Smooth muscle cell (in vitro differentiated cells): ENCODE data around the gene SCUBE1. TPM values are rescaled to one million over a fixed set of nuclear protein-coding genes. Genes with fewer than 3 reads are reported as not detected.

Experiments
- DNase-seq: peaks from one replicate; lab custom pipeline; 2025; ENCODE audit not compliant: unreplicated experiment; lab: John Stamatoyannopoulos, UW
- H2AFZ ChIP-seq: fragments of 200-600 bp; sonication (generic); 2 replicates; pipeline ENCODE4 v1.6.0; 2016; ENCODE audit warnings: antibody characterized with exemption, low read depth, mild to moderate bottlenecking
- H3F3A ChIP-seq: fragments of 200-600 bp; sonication (generic); 2 replicates; pipeline ENCODE4 v1.6.0; 2017; ENCODE audit warnings: antibody characterized with exemption, low read depth
- H3K27ac ChIP-seq: fragments of 200-600 bp; sonication (generic); 2 replicates; pipeline ENCODE4 v1.5.1; 2016; ENCODE audit warnings: low read depth, mild to moderate bottlenecking
- H3K27me3 ChIP-seq: fragments of 200-600 bp; sonication (generic); 2 replicates; pipeline ENCODE4 v1.6.1; 2016; ENCODE audit warnings: low read depth, mild to moderate bottlenecking
- H3K36me3 ChIP-seq: fragments of 200-600 bp; sonication (generic); 2 replicates; pipeline ENCODE4 v1.5.1; 2016; ENCODE audit warnings: low read depth
- H3K4me1 ChIP-seq: fragments of 200-600 bp; sonication (generic); 2 replicates; pipeline ENCODE4 v1.5.1; 2016; ENCODE audit warnings: low read depth
- H3K4me2 ChIP-seq: fragments of 200-600 bp; sonication (generic); 2 replicates; pipeline ENCODE4 v1.6.0; 2016; ENCODE audit warnings: mild to moderate bottlenecking
- H3K4me3 ChIP-seq: fragments of 200-600 bp; sonication (generic); 2 replicates; pipeline ENCODE4 v1.5.1; 2016; ENCODE audit warnings: mild to moderate bottlenecking
- H3K79me2 ChIP-seq: fragments of 200-600 bp; sonication (generic); 2 replicates; pipeline ENCODE4 v1.6.0; 2016; ENCODE audit warnings: low read depth, mild to moderate bottlenecking
- H3K9ac ChIP-seq: fragments of 200-600 bp; sonication (generic); 2 replicates; pipeline ENCODE4 v1.6.0; 2016; ENCODE audit warnings: low read depth
- H3K9me3 ChIP-seq: fragments of 200-600 bp; sonication (generic); replicated peaks from 2 replicates; pipeline ENCODE4 v1.5.1; 2016; ENCODE audit warnings: low read depth
- H4K20me1 ChIP-seq: fragments of 200-600 bp; sonication (generic); 2 replicates; pipeline ENCODE4 v1.6.0; 2016; ENCODE audit warnings: low read depth
- WGBS: methylation state at CpG from one replicate; pipeline ENCODE4 v1.1.7; 2016; ENCODE audit warnings: low lambda C conversion rate; 5-methylcytosine and 5-hydroxymethylcytosine counted together
- polyA plus RNA-seq: library from polyadenylated mRNA; unstranded; fragments of >200 nt; fragmentation: Nextera tagmentation; extraction: Ambion mirVana; gene quantifications from 2 replicates; pipeline ENCODE4 v1.2.1, GENCODE V29; 2016
- total RNA-seq: library from RNA; depleted of rRNA; stranded (reverse); fragments of >200 nt; gene quantifications from 2 replicates; pipeline ENCODE4 v1.2.3, GENCODE V29; 2014
- TF ChIP-seq, protein P1 (sequence below): fragments of 200-600 bp; sonication (generic); IDR thresholded peaks from 2 replicates; pipeline ENCODE4 v1.5.1; 2017; ENCODE audit warnings: borderline replicate concordance, mild to moderate bottlenecking, antibody characterized with exemption; ENCODE audit not compliant: insufficient read depth, poor library complexity, severe bottlenecking

Gene SCUBE1
- total and polyA plus RNA-seq, 2 experiments from 2014 or later: 13.4 to 16.3 TPM

DNA sequence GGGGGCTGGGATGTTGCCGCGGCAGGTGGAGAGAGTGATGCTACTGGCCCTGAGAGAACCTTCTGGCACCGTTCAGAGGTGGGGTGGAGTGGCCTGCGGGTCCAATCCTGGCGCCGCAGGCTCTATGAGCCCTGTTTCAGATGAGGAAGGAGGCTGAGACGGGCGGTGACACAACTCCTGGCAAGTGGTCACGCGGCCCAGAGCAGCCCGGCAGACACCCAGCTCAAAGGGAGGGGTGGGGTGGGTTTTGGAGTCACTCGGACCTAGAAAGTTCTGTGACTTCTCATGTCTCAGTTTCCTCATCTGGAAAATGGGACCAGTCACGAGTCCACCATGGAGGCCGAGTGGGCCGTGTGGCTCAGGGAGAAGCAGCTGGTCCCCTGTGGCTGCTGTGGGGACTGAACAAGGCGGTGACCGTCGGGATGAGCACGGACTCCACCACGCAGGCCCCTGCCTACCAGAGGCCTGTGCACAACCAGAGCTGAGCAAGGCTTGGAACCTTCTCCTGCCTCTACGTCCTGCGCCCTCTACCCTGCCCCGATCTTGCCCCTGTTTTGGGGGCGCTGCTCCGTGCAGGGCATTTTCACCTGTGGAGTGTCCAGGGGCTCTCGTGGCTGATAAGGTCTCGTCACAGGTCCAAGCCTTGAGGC is 188.2 kb downstream of the SCUBE1 start:
- no peak for DNase-seq
- no peaks in the 10 kb centered on the region for H3K9me3 ChIP-seq
- TF ChIP-seq, protein P1, sequence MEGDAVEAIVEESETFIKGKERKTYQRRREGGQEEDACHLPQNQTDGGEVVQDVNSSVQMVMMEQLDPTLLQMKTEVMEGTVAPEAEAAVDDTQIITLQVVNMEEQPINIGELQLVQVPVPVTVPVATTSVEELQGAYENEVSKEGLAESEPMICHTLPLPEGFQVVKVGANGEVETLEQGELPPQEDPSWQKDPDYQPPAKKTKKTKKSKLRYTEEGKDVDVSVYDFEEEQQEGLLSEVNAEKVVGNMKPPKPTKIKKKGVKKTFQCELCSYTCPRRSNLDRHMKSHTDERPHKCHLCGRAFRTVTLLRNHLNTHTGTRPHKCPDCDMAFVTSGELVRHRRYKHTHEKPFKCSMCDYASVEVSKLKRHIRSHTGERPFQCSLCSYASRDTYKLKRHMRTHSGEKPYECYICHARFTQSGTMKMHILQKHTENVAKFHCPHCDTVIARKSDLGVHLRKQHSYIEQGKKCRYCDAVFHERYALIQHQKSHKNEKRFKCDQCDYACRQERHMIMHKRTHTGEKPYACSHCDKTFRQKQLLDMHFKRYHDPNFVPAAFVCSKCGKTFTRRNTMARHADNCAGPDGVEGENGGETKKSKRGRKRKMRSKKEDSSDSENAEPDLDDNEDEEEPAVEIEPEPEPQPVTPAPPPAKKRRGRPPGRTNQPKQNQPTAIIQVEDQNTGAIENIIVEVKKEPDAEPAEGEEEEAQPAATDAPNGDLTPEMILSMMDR: no peak
- H3K79me2 ChIP-seq: peaks cover 20% of the 10 kb centered on the region
- H3K36me3 ChIP-seq: no peaks in the 10 kb centered on the region
- peaks cover 13% of the 10 kb centered on the region for H3K4me1 ChIP-seq
- H4K20me1 ChIP-seq: peaks cover 62% of the 10 kb centered on the region
- no peak overlapping the region for H3K27ac ChIP-seq
- no peak overlapping the region for H3K4me2 ChIP-seq
- 93% methylated on average over 27 of the region's 27 CpGs for WGBS
- H3K27me3 ChIP-seq: no peaks in the 10 kb centered on the region
- no peaks in the 10 kb centered on the region for H3F3A ChIP-seq
- no peak overlapping the region for H2AFZ ChIP-seq
- no peak overlapping the region for H3K9ac ChIP-seq
- no peak overlapping the region for H3K4me3 ChIP-seq

- H3K79me2 ChIP-seq: peaks cover 20% of the 10 kb centered on the region
- no peak for DNase-seq
Measured at GRCh38 chr22:43153899-43154298, 189.3 kb downstream of the SCUBE1 start.

DNA sequence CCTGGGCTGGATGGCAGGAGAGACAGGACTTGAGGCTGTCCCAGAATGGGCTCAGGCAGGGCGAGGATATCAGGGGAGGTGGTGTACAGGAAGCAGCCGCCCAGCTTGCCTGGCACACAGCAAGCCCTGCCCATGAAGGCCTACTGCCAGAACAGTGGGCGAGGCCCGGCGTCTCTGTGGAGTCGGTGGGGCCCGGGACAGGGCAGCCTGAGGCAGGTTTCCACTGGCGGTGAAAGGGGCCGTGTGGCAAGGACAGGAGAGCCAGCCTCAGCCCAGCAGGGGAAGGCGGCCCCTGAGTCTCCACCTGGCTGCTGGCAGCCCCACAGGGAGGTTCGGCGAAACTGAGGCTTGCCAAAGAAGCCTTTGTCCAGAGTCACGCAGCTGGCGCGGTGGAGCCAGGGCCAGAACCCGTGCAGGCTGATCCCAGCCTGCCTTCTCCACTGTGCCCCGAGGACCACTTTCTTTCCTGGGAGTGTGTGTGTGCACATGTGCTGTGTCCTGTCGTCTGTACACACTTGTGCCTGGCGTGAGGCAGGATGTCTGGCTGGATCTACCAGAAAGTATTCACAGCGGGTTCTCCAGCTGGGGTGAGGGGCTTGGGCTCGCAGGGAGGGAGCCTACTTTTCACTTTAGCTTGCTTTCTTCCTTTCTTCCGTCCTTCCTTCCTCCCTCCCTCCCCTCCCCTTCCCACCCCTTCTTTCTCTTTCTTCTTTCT is 190.7 kb downstream of the SCUBE1 start:
- no peak for DNase-seq
- Histone ChIP-seq H3K9ac (peak overlapping the region; percentile 64), H4K20me1 (peaks cover 37% of the 10 kb centered on the region), H3F3A (no peaks in the 10 kb centered on the region), H3K9me3 (no peaks in the 10 kb centered on the region), H3K36me3 (no peaks in the 10 kb centered on the region), H2AFZ (no peak overlapping the region), H3K4me3 (peak overlapping the region; percentile 74), H3K4me1 (peaks cover 13% of the 10 kb centered on the region), H3K4me2 (peak overlapping the region; percentile 99), H3K27me3 (no peaks in the 10 kb centered on the region), H3K79me2 (peaks cover 20% of the 10 kb centered on the region), H3K27ac (peak overlapping the region; percentile 4)
- WGBS: 54% methylated on average over 22 of the region's 22 CpGs
- TF ChIP-seq, protein P1: no peak

More at GRCh38 chr22:43153899-43154298, 189.3 kb downstream of the SCUBE1 start:
- no peak overlapping the region for H3K9ac ChIP-seq
- H3K27ac ChIP-seq: no peak overlapping the region
- WGBS: 87% methylated on average over 9 of the region's 9 CpGs
- H3K36me3 ChIP-seq: no peaks in the 10 kb centered on the region
- TF ChIP-seq, protein P1: no peak
- no peaks in the 10 kb centered on the region for H3K27me3 ChIP-seq
- H2AFZ ChIP-seq: no peak overlapping the region
- no peak overlapping the region for H3K4me3 ChIP-seq
- H3K4me1 ChIP-seq: peaks cover 13% of the 10 kb centered on the region
- H4K20me1 ChIP-seq: peaks cover 51% of the 10 kb centered on the region
- no peaks in the 10 kb centered on the region for H3F3A ChIP-seq
- H3K4me2 ChIP-seq: peak overlapping the region; percentile 57
- no peaks in the 10 kb centered on the region for H3K9me3 ChIP-seq
